Activated naive CD8-positive, alpha-beta T cell treated with anti-CD3 and anti-CD28 coated beads for 36 hours (primary cell): ENCODE data around the gene JAZF1. TPM values are rescaled to one million over a fixed set of nuclear protein-coding genes. Genes with fewer than 3 reads are reported as not detected.

ENCODE experiments used
- DNase-seq: peaks from one replicate; pipeline ENCODE4 v3.0.0; 2021
- H3K27ac Mint-ChIP-seq: one replicate; pipeline ENCODE4 v1.8.0; 2022; ENCODE audit warnings: mild to moderate bottlenecking, moderate library complexity, mixed read lengths
- H3K27me3 Mint-ChIP-seq: one replicate; pipeline ENCODE4 v1.8.0; 2022; ENCODE audit warnings: mild to moderate bottlenecking, mixed read lengths
- H3K36me3 Mint-ChIP-seq: one replicate; pipeline ENCODE4 v1.8.0; 2021; ENCODE audit warnings: mild to moderate bottlenecking, mixed read lengths
- H3K4me1 Mint-ChIP-seq: one replicate; pipeline ENCODE4 v1.8.0; 2021; ENCODE audit warnings: mixed read lengths
- H3K4me3 Mint-ChIP-seq: one replicate; pipeline ENCODE4 v1.8.0; 2022; ENCODE audit warnings: mild to moderate bottlenecking, moderate library complexity, mixed read lengths
- H3K9me3 Mint-ChIP-seq: one replicate; pipeline ENCODE4 v1.8.0; 2022; ENCODE audit warnings: mixed read lengths
- total RNA-seq, 2 experiments: library from RNA; stranded (reverse); gene quantifications; one replicate each; pipeline ENCODE4 v1.2.3, GENCODE V29; 2021

Gene JAZF1
- total RNA-seq, 2 experiments from 2014 or later = 6.6 to 7.4 TPM

DNA sequence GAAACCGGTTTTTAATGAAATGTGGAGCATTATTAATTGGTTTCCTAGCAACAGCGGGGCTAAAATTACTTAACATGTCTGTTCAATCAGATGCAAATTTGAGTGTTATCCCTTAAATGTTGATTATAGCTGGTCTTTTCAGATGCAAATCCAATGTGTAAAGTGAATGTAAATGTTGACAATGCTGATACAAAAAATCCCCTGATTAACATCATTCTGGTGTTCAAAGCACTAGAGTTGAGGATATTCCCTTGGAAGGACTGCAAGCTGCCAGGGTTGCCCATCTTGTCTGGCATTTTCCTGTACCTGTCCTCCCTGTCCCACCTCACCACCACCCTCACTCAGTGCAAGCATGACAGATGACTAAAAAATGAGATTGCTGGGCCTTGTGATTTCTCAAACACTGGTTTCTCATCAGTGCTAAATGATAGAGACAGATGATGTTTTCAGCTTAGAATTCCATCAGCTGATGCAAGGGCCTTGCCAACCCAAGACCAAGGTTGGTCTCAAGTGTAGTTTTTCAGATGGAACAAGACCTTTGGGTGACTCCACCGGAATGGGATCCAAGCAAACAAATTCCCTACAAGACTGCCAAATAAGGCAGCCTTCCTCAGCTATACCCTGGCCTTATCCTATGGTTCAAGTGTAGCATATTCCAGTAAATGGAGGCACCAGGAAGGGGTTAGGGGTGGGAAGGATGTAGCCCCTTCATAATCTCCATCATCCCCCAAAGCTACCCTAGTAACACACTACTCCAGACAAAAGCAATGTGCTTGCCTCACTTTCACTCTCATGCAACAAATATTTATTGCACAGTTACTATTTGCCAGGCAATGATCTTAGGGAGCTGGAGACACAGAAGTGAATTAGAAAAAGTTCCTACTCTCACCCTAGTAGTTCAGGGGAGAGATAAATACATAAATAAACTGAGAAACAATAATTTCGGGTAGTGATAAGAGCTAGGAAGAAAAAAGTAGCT, 54.9 kb downstream of the JAZF1 start:
- H3K9me3 Mint-ChIP-seq = no peaks in the 10 kb centered on the region

GRCh38 chr7:28124413-28124812, 56.2 kb downstream of the JAZF1 start:
- Mint-ChIP-seq H3K36me3 (peaks cover 16% of the 10 kb centered on the region), H3K4me1 (peaks cover 22% of the 10 kb centered on the region)

More for the DNA sequence above, 54.9 kb downstream of the JAZF1 start:
- H3K4me1 Mint-ChIP-seq = peaks cover 16% of the 10 kb centered on the region
- no peak for DNase-seq
- no peak overlapping the region for H3K4me3 Mint-ChIP-seq
- peaks cover 3% of the 10 kb centered on the region for H3K27me3 Mint-ChIP-seq
- H3K36me3 Mint-ChIP-seq = peaks cover 16% of the 10 kb centered on the region
- no peak overlapping the region for H3K27ac Mint-ChIP-seq

GRCh38 chr7:28123752-28124151, 56.8 kb downstream of the JAZF1 start:
- Mint-ChIP-seq H3K4me1 (peaks cover 25% of the 10 kb centered on the region), H3K27ac (peak overlapping the region; percentile 22), H3K27me3 (peaks cover 3% of the 10 kb centered on the region), H3K4me3 (no peak overlapping the region), H3K36me3 (peaks cover 16% of the 10 kb centered on the region), H3K9me3 (no peaks in the 10 kb centered on the region)
- no peak for DNase-seq

More at GRCh38 chr7:28124413-28124812, 56.2 kb downstream of the JAZF1 start:
- Mint-ChIP-seq H3K27ac (no peak overlapping the region), H3K9me3 (no peaks in the 10 kb centered on the region), H3K27me3 (peaks cover 3% of the 10 kb centered on the region), H3K4me3 (no peak overlapping the region)
- no peak for DNase-seq

DNA sequence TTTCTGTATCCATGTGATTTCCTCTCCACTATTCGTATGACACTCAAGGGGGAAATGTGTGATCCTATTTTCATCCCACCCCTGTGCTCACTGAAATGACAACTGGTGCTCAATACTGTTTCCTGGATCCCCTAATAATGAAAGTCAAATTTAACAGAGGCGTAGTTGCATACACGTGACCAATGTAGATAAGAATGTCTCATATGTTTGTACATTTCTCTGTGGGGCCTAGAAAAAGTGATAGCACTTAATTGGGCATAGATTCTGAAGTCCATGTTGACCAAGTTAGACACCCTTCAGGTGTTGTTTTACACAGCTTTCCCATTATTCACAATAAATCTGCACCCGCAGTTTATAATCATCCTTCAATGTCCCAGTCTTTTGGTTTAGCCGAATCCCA, 59.1 kb downstream of the JAZF1 start:
- H3K4me3 Mint-ChIP-seq = no peak overlapping the region
- H3K4me1 Mint-ChIP-seq = peaks cover 24% of the 10 kb centered on the region
- peaks cover 12% of the 10 kb centered on the region for H3K36me3 Mint-ChIP-seq
- H3K27me3 Mint-ChIP-seq = peaks cover 3% of the 10 kb centered on the region
- DNase-seq = no peak
- no peaks in the 10 kb centered on the region for H3K9me3 Mint-ChIP-seq
- no peak overlapping the region for H3K27ac Mint-ChIP-seq

DNA sequence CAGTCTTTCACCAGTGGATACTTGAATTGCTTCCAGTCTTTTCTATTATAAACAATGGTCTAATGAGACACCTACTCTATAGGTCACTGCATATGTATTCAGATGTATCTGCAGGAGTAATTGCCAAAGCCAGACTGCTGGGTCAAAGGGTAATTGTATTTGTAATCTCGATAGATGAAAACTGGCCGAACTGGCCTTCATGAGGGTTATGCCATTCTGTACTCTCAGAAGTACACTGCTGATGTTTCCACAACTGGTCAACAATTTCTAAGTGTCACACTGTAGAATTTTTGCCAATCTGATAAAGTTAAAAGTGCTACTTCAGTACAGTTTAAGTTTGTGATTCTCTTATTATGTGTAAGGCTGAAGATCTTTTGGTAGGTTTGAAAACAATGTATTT, 64.6 kb downstream of the JAZF1 start:
- Mint-ChIP-seq H3K27ac (no peak overlapping the region), H3K4me3 (no peak overlapping the region), H3K27me3 (no peaks in the 10 kb centered on the region), H3K9me3 (no peaks in the 10 kb centered on the region), H3K4me1 (peaks cover 14% of the 10 kb centered on the region), H3K36me3 (peaks cover 6% of the 10 kb centered on the region)
- no peak for DNase-seq

GRCh38 chr7:28115261-28115660, 65.3 kb downstream of the JAZF1 start:
- DNase-seq = no peak
- no peaks in the 10 kb centered on the region for H3K9me3 Mint-ChIP-seq
- peaks cover 4% of the 10 kb centered on the region for H3K36me3 Mint-ChIP-seq
- peaks cover 12% of the 10 kb centered on the region for H3K4me1 Mint-ChIP-seq
- no peak overlapping the region for H3K4me3 Mint-ChIP-seq
- H3K27me3 Mint-ChIP-seq = no peaks in the 10 kb centered on the region
- H3K27ac Mint-ChIP-seq = no peak overlapping the region

DNA sequence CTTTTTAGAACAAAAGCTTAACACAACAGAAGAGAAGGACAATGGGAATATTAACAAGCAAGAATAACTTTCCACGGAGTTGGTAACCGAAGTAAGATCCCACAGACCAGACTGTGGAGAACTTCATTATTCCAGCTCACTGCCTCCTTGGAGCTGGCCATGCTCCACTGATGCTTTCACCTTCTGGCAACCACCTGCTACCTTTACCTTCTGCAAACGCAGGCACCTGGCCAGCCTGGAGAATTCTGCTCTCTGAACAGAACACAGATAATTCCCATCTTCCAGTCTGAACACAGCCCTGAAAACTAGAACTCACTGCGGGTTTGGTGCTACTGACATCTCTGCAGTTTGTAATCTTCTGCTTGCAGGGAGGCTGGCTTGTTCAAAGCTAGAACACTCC, 66.5 kb downstream of the JAZF1 start:
- no peaks in the 10 kb centered on the region for H3K9me3 Mint-ChIP-seq
- H3K4me3 Mint-ChIP-seq = no peak overlapping the region
- peaks cover 4% of the 10 kb centered on the region for H3K4me1 Mint-ChIP-seq
- H3K36me3 Mint-ChIP-seq = peaks cover 6% of the 10 kb centered on the region
- H3K27ac Mint-ChIP-seq = no peak overlapping the region
- no peaks in the 10 kb centered on the region for H3K27me3 Mint-ChIP-seq
- DNase-seq = no peak

- Mint-ChIP-seq H3K4me3 (no peak overlapping the region), H3K36me3 (peaks cover 6% of the 10 kb centered on the region), H3K4me1 (peaks cover 8% of the 10 kb centered on the region), H3K27me3 (no peaks in the 10 kb centered on the region), H3K27ac (peak overlapping the region; percentile 46), H3K9me3 (no peaks in the 10 kb centered on the region)
- no peak for DNase-seq
These were observed 67.6 kb downstream of the JAZF1 start for GRCh38 chr7:28112883-28113540.

DNA sequence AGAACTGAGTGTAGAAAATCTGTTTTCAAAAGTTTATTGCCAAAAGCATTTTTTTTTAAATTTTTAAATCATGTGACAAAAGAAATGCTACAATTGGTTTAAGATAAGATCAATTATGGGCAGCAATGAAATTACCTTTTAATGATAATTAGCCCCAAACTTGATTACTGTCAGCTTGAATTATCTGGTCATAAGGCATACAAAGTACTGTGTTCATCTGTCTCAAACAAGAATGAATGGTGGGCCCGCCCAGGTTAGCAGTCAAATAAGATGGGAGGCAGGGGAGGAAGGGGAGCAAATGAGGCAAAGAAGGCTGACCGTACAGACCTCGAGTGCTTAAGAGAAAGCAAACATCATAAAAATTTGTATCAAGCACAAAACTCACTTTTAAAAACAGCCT, 68.1 kb downstream of the JAZF1 start:
- Mint-ChIP-seq H3K36me3 (peaks cover 4% of the 10 kb centered on the region), H3K4me1 (peaks cover 8% of the 10 kb centered on the region), H3K27me3 (no peaks in the 10 kb centered on the region), H3K4me3 (no peak overlapping the region), H3K27ac (no peak overlapping the region), H3K9me3 (no peaks in the 10 kb centered on the region)
- no peak for DNase-seq

- Mint-ChIP-seq H3K36me3 (peaks cover 2% of the 10 kb centered on the region), H3K4me1 (peaks cover 8% of the 10 kb centered on the region), H3K27me3 (no peaks in the 10 kb centered on the region), H3K27ac (no peak overlapping the region), H3K4me3 (no peak overlapping the region), H3K9me3 (no peaks in the 10 kb centered on the region)
- DNase-seq = no peak
These were observed 68.6 kb downstream of the JAZF1 start for GRCh38 chr7:28112012-28112411.

- H3K4me1 Mint-ChIP-seq = peaks cover 8% of the 10 kb centered on the region
- no peak for DNase-seq
- peaks cover 2% of the 10 kb centered on the region for H3K36me3 Mint-ChIP-seq
- H3K9me3 Mint-ChIP-seq = no peaks in the 10 kb centered on the region
- no peaks in the 10 kb centered on the region for H3K27me3 Mint-ChIP-seq
- no peak overlapping the region for H3K27ac Mint-ChIP-seq
- no peak overlapping the region for H3K4me3 Mint-ChIP-seq
These were observed 70.1 kb downstream of the JAZF1 start for GRCh38 chr7:28110427-28111012.

GRCh38 chr7:28108747-28109146, 71.8 kb downstream of the JAZF1 start:
- H3K27ac Mint-ChIP-seq = no peak overlapping the region
- peaks cover 8% of the 10 kb centered on the region for H3K4me1 Mint-ChIP-seq
- H3K36me3 Mint-ChIP-seq = peaks cover 2% of the 10 kb centered on the region
- no peaks in the 10 kb centered on the region for H3K9me3 Mint-ChIP-seq
- DNase-seq = no peak
- no peak overlapping the region for H3K4me3 Mint-ChIP-seq
- no peaks in the 10 kb centered on the region for H3K27me3 Mint-ChIP-seq

DNA sequence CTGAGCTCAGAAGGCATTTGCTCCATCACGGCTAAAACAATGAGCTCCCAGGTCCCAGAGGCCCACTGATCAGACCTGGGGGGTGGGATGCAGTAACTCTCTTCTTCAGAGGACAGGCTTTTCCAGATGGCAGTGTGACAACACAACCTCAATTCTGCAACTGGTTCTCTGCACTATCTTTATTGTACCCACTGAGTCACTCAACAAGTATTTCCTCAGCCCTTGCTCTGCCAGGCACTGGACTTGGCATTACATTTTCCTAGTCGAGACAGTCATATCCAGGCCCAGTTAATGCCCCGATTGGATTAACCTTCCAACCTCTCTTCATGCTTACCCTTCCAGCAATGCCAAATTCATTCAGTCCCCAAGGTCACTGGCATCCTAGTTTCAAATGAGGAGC, 72.6 kb downstream of the JAZF1 start:
- Mint-ChIP-seq H3K4me1 (peaks cover 8% of the 10 kb centered on the region), H3K27me3 (no peaks in the 10 kb centered on the region), H3K4me3 (no peak overlapping the region), H3K27ac (no peak overlapping the region), H3K9me3 (no peaks in the 10 kb centered on the region), H3K36me3 (peaks cover 2% of the 10 kb centered on the region)
- DNase-seq = no peak

- H3K36me3 Mint-ChIP-seq = peaks cover 2% of the 10 kb centered on the region
- peaks cover 4% of the 10 kb centered on the region for H3K4me1 Mint-ChIP-seq
- no peaks in the 10 kb centered on the region for H3K9me3 Mint-ChIP-seq
- DNase-seq = no peak
- H3K4me3 Mint-ChIP-seq = no peak overlapping the region
- H3K27me3 Mint-ChIP-seq = no peaks in the 10 kb centered on the region
- H3K27ac Mint-ChIP-seq = no peak overlapping the region
These were observed 74.2 kb downstream of the JAZF1 start for GRCh38 chr7:28106321-28106829.

GRCh38 chr7:28105234-28105633, 75.4 kb downstream of the JAZF1 start:
- no peaks in the 10 kb centered on the region for H3K9me3 Mint-ChIP-seq
- peaks cover 1% of the 10 kb centered on the region for H3K36me3 Mint-ChIP-seq
- H3K4me1 Mint-ChIP-seq = peaks cover 4% of the 10 kb centered on the region
- H3K27me3 Mint-ChIP-seq = no peaks in the 10 kb centered on the region
- H3K27ac Mint-ChIP-seq = no peak overlapping the region
- no peak overlapping the region for H3K4me3 Mint-ChIP-seq
- DNase-seq = no peak
